Measurements from ENCODE around the gene SRMS. TPM values are rescaled to one million over a fixed set of nuclear protein-coding genes. Genes with fewer than 3 reads are reported as not detected.
A peak's percentile ranks its signal among the peaks of the same experiment; 100 is the strongest.

Gene SRMS
- total and polyA plus RNA-seq, 2 of the 13 experiments (the other 11 are each of a cell fraction or from before 2014, with no cell fraction given): not detected

GRCh38 chr20:63520504-63520933 lies 27.0 kb downstream of the SRMS start, which contains the start of gene PPDPF (continued):
- no peak for TF ChIP-seq GLMP (CRISPR knock-in tag; IDR thresholded peaks at IDR 0.05; ENCODE audit: borderline replicate concordance)
- TF ChIP-seq ZNF382 (CRISPR knock-in tag; IDR thresholded peaks at IDR 0.05; ENCODE audit: borderline replicate concordance): no peak
- peak; percentile 52 to 78; a peak in 2 of 4 replicates for TF ChIP-seq POLR2A (IDR thresholded peaks at IDR 0.05; ENCODE audit: insufficient read depth in 1 of 2, low read depth in 2 of 2, low read length in 2 of 2)
- TF ChIP-seq RBFOX2 (IDR thresholded peaks at IDR 0.05; ENCODE audit: low read depth, low read length): peak; percentile 71
- TF ChIP-seq PBX2 (CRISPR knock-in tag; IDR thresholded peaks at IDR 0.05): no peak
- TF ChIP-seq ZNF232 (CRISPR knock-in tag; IDR thresholded peaks at IDR 0.05; ENCODE audit: borderline replicate concordance): no peak
- peak; percentile 51 for TF ChIP-seq PHF8 (CRISPR knock-in tag; IDR thresholded peaks at IDR 0.05)
- no peak for TF ChIP-seq HNF1A (IDR thresholded peaks at IDR 0.05; ENCODE audit: low read depth)
- no peak for TF ChIP-seq HNF1A (CRISPR knock-in tag; IDR thresholded peaks at IDR 0.05; ENCODE audit: borderline replicate concordance)
- peak; percentile 75; the same call in 1 of the 2 replicates for TF ChIP-seq DRAP1 (CRISPR knock-in tag; IDR thresholded peaks at IDR 0.05)
- no peak for TF ChIP-seq ZSCAN20 (CRISPR knock-in tag; IDR thresholded peaks at IDR 0.05; ENCODE audit: borderline replicate concordance)
- no peak for TF ChIP-seq ZNF34 (CRISPR knock-in tag; IDR thresholded peaks at IDR 0.05; ENCODE audit: borderline replicate concordance)
- peak; percentile 60; the same call in 1 of the 2 replicates for TF ChIP-seq ZFY (CRISPR knock-in tag; IDR thresholded peaks at IDR 0.05)
- TF ChIP-seq HMG20A (CRISPR knock-in tag; IDR thresholded peaks at IDR 0.05; ENCODE audit: borderline replicate concordance): no peak
- no peak for TF ChIP-seq MAZ (IDR thresholded peaks at IDR 0.05; ENCODE audit: borderline replicate concordance, low read depth, low read length)
- TF ChIP-seq MAZ (CRISPR knock-in tag; IDR thresholded peaks at IDR 0.05; ENCODE audit: low read depth): peak; percentile 47; the same call in 1 of the 2 replicates
- TF ChIP-seq SP1 (IDR thresholded peaks at IDR 0.05): no peak
- 0 out of 2 replicates have a peak, but pooled peaks have one; percentile 41 for TF ChIP-seq SP1 (CRISPR knock-in tag; IDR thresholded peaks at IDR 0.05)
- TF ChIP-seq NONO (IDR thresholded peaks at IDR 0.05): no peak
- TF ChIP-seq NONO (CRISPR knock-in tag; conservative IDR thresholded peaks at IDR 0.05): no peak
- TF ChIP-seq NAIF1 (CRISPR knock-in tag; IDR thresholded peaks at IDR 0.05; ENCODE audit: borderline replicate concordance): no peak
- no peak for TF ChIP-seq ZNF7 (CRISPR knock-in tag; IDR thresholded peaks at IDR 0.05)
- peak; percentile 3; the same call in 1 of the 2 replicates for TF ChIP-seq HINFP (CRISPR knock-in tag; IDR thresholded peaks at IDR 0.05; ENCODE audit: low read depth)
